ENCODE data around the gene LRRC32.

The LRRC32 gene

GRCh38 chr11:76668362-76669155, 2.0 kb downstream of the LRRC32 start:
- ATAC-seq: no peak
- TF ChIP-seq ZNF565 (CRISPR knock-in tag; conservative IDR thresholded peaks at IDR 0.05; ENCODE audit: low read depth): no peak
- TF ChIP-seq ARNTL (CRISPR knock-in tag; IDR thresholded peaks at IDR 0.05; ENCODE audit: borderline replicate concordance, low read depth): no peak
- TF ChIP-seq ZNF70 (CRISPR knock-in tag; IDR thresholded peaks at IDR 0.05): peak; percentile 54
- TF ChIP-seq BACH2 (CRISPR knock-in tag; IDR thresholded peaks at IDR 0.05; ENCODE audit: borderline replicate concordance): no peak
- TF ChIP-seq RARB (CRISPR knock-in tag; IDR thresholded peaks at IDR 0.05): no peak
- TF ChIP-seq OSR1 (CRISPR knock-in tag; IDR thresholded peaks at IDR 0.05): no peak
- TF ChIP-seq, protein P1, sequence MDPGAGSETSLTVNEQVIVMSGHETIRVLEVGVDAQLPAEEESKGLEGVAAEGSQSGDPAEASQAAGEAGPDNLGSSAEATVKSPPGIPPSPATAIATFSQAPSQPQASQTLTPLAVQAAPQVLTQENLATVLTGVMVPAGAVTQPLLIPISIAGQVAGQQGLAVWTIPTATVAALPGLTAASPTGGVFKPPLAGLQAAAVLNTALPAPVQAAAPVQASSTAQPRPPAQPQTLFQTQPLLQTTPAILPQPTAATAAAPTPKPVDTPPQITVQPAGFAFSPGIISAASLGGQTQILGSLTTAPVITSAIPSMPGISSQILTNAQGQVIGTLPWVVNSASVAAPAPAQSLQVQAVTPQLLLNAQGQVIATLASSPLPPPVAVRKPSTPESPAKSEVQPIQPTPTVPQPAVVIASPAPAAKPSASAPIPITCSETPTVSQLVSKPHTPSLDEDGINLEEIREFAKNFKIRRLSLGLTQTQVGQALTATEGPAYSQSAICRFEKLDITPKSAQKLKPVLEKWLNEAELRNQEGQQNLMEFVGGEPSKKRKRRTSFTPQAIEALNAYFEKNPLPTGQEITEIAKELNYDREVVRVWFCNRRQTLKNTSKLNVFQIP (CRISPR knock-in tag; IDR thresholded peaks at IDR 0.05; ENCODE audit: borderline replicate concordance, low read depth): no peak
- TF ChIP-seq, protein P2, sequence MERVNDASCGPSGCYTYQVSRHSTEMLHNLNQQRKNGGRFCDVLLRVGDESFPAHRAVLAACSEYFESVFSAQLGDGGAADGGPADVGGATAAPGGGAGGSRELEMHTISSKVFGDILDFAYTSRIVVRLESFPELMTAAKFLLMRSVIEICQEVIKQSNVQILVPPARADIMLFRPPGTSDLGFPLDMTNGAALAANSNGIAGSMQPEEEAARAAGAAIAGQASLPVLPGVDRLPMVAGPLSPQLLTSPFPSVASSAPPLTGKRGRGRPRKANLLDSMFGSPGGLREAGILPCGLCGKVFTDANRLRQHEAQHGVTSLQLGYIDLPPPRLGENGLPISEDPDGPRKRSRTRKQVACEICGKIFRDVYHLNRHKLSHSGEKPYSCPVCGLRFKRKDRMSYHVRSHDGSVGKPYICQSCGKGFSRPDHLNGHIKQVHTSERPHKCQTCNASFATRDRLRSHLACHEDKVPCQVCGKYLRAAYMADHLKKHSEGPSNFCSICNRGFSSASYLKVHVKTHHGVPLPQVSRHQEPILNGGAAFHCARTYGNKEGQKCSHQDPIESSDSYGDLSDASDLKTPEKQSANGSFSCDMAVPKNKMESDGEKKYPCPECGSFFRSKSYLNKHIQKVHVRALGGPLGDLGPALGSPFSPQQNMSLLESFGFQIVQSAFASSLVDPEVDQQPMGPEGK (CRISPR knock-in tag; IDR thresholded peaks at IDR 0.05; ENCODE audit: borderline replicate concordance): no peak

GRCh38 chr11:76667856-76668255, 2.7 kb downstream of the LRRC32 start:
- no peak for ATAC-seq
- no peak for TF ChIP-seq RARB (CRISPR knock-in tag; IDR thresholded peaks at IDR 0.05)
- TF ChIP-seq, protein P3, sequence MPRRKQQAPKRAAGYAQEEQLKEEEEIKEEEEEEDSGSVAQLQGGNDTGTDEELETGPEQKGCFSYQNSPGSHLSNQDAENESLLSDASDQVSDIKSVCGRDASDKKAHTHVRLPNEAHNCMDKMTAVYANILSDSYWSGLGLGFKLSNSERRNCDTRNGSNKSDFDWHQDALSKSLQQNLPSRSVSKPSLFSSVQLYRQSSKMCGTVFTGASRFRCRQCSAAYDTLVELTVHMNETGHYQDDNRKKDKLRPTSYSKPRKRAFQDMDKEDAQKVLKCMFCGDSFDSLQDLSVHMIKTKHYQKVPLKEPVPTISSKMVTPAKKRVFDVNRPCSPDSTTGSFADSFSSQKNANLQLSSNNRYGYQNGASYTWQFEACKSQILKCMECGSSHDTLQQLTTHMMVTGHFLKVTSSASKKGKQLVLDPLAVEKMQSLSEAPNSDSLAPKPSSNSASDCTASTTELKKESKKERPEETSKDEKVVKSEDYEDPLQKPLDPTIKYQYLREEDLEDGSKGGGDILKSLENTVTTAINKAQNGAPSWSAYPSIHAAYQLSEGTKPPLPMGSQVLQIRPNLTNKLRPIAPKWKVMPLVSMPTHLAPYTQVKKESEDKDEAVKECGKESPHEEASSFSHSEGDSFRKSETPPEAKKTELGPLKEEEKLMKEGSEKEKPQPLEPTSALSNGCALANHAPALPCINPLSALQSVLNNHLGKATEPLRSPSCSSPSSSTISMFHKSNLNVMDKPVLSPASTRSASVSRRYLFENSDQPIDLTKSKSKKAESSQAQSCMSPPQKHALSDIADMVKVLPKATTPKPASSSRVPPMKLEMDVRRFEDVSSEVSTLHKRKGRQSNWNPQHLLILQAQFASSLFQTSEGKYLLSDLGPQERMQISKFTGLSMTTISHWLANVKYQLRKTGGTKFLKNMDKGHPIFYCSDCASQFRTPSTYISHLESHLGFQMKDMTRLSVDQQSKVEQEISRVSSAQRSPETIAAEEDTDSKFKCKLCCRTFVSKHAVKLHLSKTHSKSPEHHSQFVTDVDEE (CRISPR knock-in tag; IDR thresholded peaks at IDR 0.05): no peak
- TF ChIP-seq, protein P4, sequence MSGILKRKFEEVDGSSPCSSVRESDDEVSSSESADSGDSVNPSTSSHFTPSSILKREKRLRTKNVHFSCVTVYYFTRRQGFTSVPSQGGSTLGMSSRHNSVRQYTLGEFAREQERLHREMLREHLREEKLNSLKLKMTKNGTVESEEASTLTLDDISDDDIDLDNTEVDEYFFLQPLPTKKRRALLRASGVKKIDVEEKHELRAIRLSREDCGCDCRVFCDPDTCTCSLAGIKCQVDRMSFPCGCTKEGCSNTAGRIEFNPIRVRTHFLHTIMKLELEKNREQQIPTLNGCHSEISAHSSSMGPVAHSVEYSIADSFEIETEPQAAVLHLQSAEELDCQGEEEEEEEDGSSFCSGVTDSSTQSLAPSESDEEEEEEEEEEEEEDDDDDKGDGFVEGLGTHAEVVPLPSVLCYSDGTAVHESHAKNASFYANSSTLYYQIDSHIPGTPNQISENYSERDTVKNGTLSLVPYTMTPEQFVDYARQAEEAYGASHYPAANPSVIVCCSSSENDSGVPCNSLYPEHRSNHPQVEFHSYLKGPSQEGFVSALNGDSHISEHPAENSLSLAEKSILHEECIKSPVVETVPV (CRISPR knock-in tag; IDR thresholded peaks at IDR 0.05): no peak
- TF ChIP-seq, protein P1 (CRISPR knock-in tag; IDR thresholded peaks at IDR 0.05; ENCODE audit: borderline replicate concordance, low read depth): no peak
- no peak for TF ChIP-seq GLIS3 (CRISPR knock-in tag; IDR thresholded peaks at IDR 0.05)
- no peak for TF ChIP-seq OSR1 (CRISPR knock-in tag; IDR thresholded peaks at IDR 0.05)
- no peak for TF ChIP-seq CSDC2 (CRISPR knock-in tag; IDR thresholded peaks at IDR 0.05)
- no peak for TF ChIP-seq ISL1 (CRISPR knock-in tag; IDR thresholded peaks at IDR 0.05)
- no peak for TF ChIP-seq SNAI2 (CRISPR knock-in tag; IDR thresholded peaks at IDR 0.05)
- TF ChIP-seq ZNF8 (CRISPR knock-in tag; IDR thresholded peaks at IDR 0.05): no peak
- no peak for TF ChIP-seq ZNF70 (CRISPR knock-in tag; IDR thresholded peaks at IDR 0.05)
- no peak for TF ChIP-seq ESRRG (CRISPR knock-in tag; IDR thresholded peaks at IDR 0.05)
- no peak for TF ChIP-seq ZFP30 (CRISPR knock-in tag; IDR thresholded peaks at IDR 0.05)
- TF ChIP-seq, protein P5, sequence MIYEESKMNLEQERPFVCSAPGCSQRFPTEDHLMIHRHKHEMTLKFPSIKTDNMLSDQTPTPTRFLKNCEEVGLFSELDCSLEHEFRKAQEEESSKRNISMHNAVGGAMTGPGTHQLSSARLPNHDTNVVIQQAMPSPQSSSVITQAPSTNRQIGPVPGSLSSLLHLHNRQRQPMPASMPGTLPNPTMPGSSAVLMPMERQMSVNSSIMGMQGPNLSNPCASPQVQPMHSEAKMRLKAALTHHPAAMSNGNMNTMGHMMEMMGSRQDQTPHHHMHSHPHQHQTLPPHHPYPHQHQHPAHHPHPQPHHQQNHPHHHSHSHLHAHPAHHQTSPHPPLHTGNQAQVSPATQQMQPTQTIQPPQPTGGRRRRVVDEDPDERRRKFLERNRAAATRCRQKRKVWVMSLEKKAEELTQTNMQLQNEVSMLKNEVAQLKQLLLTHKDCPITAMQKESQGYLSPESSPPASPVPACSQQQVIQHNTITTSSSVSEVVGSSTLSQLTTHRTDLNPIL (CRISPR knock-in tag; IDR thresholded peaks at IDR 0.05; ENCODE audit: low read depth): no peak
- no peak for TF ChIP-seq TOX (CRISPR knock-in tag; IDR thresholded peaks at IDR 0.05; ENCODE audit: borderline replicate concordance)
- TF ChIP-seq, protein P2 (CRISPR knock-in tag; IDR thresholded peaks at IDR 0.05; ENCODE audit: borderline replicate concordance): no peak
- no peak for TF ChIP-seq ARNTL (CRISPR knock-in tag; IDR thresholded peaks at IDR 0.05; ENCODE audit: borderline replicate concordance, low read depth)
- TF ChIP-seq BACH2 (CRISPR knock-in tag; IDR thresholded peaks at IDR 0.05; ENCODE audit: borderline replicate concordance): no peak
- TF ChIP-seq TCF4 (CRISPR knock-in tag; IDR thresholded peaks at IDR 0.05; ENCODE audit: borderline replicate concordance): no peak
- no peak for TF ChIP-seq ZFP3 (CRISPR knock-in tag; IDR thresholded peaks at IDR 0.05)

Measured in SK-N-SH treated with all-trans-retinoic acid at 6 μM for 48 hours (cell line).